DMS 273 treated with DMSO at 0.1 percent for 48 hours (cell line): ENCODE data around the gene CALML4.
A peak's percentile ranks its signal among the peaks of the same experiment; 100 is the strongest.
"Not testable (repeated sequence)": the region's sequence is repeated elsewhere in the genome, so short reads cannot be mapped to it uniquely, and the experiment has no call there.

Experiments
- DNase-seq: peaks from one replicate; lab custom pipeline; 2025; lab: John Stamatoyannopoulos, UW

The CALML4 gene

GRCh38 chr15:68190048-68190447 lies 15.1 kb downstream of the CALML4 start:
- no peak for DNase-seq

GRCh38 chr15:68188647-68189046 lies 16.5 kb downstream of the CALML4 start:
- DNase-seq: no peak

- peak; percentile 94 for DNase-seq
Observed at GRCh38 chr15:68187559-68187958, 17.6 kb downstream of the CALML4 start.

- DNase-seq: peak; percentile 3
Observed at GRCh38 chr15:68186671-68187397, 18.3 kb downstream of the CALML4 start.

GRCh38 chr15:68184616-68185480 lies 20.3 kb downstream of the CALML4 start:
- DNase-seq: no peak

GRCh38 chr15:68183616-68184315 lies 21.4 kb downstream of the CALML4 start:
- no peak for DNase-seq

- DNase-seq: no peak
Observed at GRCh38 chr15:68177742-68178141, 27.4 kb downstream of the CALML4 start.

- no peak for DNase-seq
Observed at GRCh38 chr15:68176601-68177000, 28.5 kb downstream of the CALML4 start.

GRCh38 chr15:68175526-68175925 lies 29.6 kb downstream of the CALML4 start:
- DNase-seq: no peak

- no peak for DNase-seq
Observed at GRCh38 chr15:68173119-68173518, 32.0 kb downstream of the CALML4 start.

- DNase-seq: not testable (repeated sequence)
Observed at GRCh38 chr15:68172037-68172436, 33.1 kb downstream of the CALML4 start.

- DNase-seq: no peak
Observed at GRCh38 chr15:68166847-68167246, 38.3 kb downstream of the CALML4 start.

GRCh38 chr15:68163191-68163590 lies 41.9 kb downstream of the CALML4 start:
- no peak for DNase-seq

- DNase-seq: no peak
Observed at GRCh38 chr15:68158046-68158628, 47.0 kb downstream of the CALML4 start.

- no peak for DNase-seq
Observed at GRCh38 chr15:68157074-68157473, 48.1 kb downstream of the CALML4 start.

GRCh38 chr15:68154923-68155559 lies 50.1 kb downstream of the CALML4 start:
- DNase-seq: no peak

GRCh38 chr15:68152342-68152741 lies 52.8 kb downstream of the CALML4 start:
- no peak for DNase-seq

- no peak for DNase-seq
Observed at GRCh38 chr15:68151277-68151676, 53.9 kb downstream of the CALML4 start.

- DNase-seq: no peak
Observed at GRCh38 chr15:68150187-68150586, 54.9 kb downstream of the CALML4 start.

GRCh38 chr15:68149059-68149458 lies 56.1 kb downstream of the CALML4 start:
- no peak for DNase-seq

- no peak for DNase-seq
Observed at GRCh38 chr15:68148039-68148438, 57.1 kb downstream of the CALML4 start.

- no peak for DNase-seq
Observed at GRCh38 chr15:68145706-68146105, 59.4 kb downstream of the CALML4 start.
